ENCODE measurements around the gene TLDC2. TPM values are rescaled to one million over a fixed set of nuclear protein-coding genes. Genes with fewer than 3 reads are reported as not detected.
"Not testable (repeated sequence)": the region's sequence is repeated elsewhere in the genome, so short reads cannot be mapped to it uniquely, and the experiment has no call there.

TLDC2 gene
- total RNA-seq, 2 experiments from 2014 or later, result not detected

DNA sequence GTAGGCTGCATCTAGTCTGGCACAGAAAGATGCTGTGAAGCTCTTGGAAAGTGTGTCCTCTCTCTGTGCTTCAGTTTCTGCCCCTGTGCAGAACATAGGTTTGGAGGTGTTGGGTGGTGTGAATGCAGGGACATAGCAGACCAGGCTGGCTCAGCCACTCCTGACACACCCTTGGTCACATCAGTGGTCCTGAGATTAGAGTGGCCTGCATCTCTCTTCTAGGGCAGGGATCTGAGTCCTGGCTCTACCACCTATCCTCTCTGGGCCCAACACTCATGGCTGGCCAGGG, 10.1 kb upstream of the TLDC2 start:
- Mint-ChIP-seq H3K4me3 (no peak overlapping the region), H3K36me3 (no peaks in the 10 kb centered on the region), H3K9me3 (ENCODE audit: low read depth) (no peaks in the 10 kb centered on the region), H3K27ac (no peak overlapping the region), H3K27me3 (peaks cover 22% of the 10 kb centered on the region), H3K4me1 (peaks cover 6% of the 10 kb centered on the region)
- CTCF ChIA-PET, result no interaction called here
- DNase-seq, result no peak
- ATAC-seq, result no peak

DNA sequence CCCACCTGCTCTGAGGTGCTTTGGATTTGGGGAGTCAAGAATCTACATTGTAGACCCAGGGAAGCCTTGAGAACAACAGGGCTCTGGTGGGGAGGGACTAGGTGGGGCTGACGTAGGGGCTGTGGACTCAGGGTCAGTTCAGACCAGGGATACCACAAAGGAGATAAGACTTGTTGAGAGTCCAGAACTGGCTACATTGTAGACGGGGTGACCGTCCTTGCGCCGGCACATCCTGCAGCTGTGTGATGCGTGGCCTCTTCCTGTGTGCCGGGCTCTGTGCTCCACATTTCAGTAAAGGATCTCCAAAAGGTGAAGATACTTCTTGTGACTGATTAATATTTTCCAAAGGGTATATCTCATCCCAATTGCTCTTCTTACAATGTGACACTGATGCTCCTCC, 9.8 kb upstream of the TLDC2 start:
- DNase-seq (no peak), ATAC-seq (no peak)
- H3K27me3 Mint-ChIP-seq, result peaks cover 21% of the 10 kb centered on the region
- H3K4me1 Mint-ChIP-seq, result peaks cover 6% of the 10 kb centered on the region
- H3K27ac Mint-ChIP-seq, result no peak overlapping the region
- CTCF ChIA-PET, result no interaction called here
- no peaks in the 10 kb centered on the region for H3K36me3 Mint-ChIP-seq
- no peaks in the 10 kb centered on the region for H3K9me3 Mint-ChIP-seq (ENCODE audit: low read depth)
- no peak overlapping the region for H3K4me3 Mint-ChIP-seq

DNA sequence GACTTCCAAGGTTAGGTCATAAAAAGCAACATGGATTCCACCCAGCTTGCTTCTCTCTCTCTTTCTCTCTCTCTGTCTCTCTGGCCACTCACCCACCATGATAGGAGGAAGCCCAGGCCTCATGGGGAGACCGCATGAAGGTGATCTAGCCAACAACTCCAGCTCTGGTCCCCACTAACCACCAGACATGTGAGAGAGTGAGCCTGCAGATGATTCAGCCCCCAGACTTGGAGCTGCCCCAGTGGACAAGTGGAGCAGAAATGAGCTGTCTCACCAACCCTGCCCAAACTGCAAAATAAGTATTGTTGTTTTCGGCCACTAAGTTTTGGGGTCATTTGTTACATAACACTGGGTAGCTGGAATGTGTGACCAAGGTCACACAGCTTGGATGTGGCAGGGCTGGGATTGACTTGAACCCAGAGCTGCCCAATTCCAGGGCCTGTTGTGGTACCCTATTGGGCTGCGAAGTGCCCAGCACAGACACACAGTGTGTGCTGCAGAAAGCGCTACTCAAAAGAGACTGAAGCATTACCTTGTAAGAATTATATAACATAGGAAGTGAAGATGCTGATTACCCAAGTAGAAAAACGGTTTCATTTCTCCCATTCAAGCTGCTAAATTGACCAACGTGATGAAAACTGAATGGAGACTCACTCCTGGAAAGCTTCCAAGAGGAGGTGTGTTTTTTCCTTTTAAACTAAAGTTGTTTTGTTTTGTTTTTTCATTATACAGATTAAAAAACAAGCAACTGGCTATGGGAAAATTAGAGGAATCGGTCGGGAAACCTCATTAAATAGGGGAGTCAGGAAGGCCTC, 9.1 kb upstream of the TLDC2 start:
- peaks cover 6% of the 10 kb centered on the region for H3K4me1 Mint-ChIP-seq
- no peak for ATAC-seq
- DNase-seq, result no peak
- H3K4me3 Mint-ChIP-seq, result no peak overlapping the region
- no peaks in the 10 kb centered on the region for H3K9me3 Mint-ChIP-seq (ENCODE audit: low read depth)
- H3K36me3 Mint-ChIP-seq, result no peaks in the 10 kb centered on the region
- no peak overlapping the region for H3K27ac Mint-ChIP-seq
- CTCF ChIA-PET, result interaction anchor here (1.1 to 1.4 kb wide), 2 partner anchors 93 to 201 kb away, joined by 3 to 5 read pairs; partner anchors contain the start of gene DSN1
- H3K27me3 Mint-ChIP-seq, result peaks cover 16% of the 10 kb centered on the region

DNA sequence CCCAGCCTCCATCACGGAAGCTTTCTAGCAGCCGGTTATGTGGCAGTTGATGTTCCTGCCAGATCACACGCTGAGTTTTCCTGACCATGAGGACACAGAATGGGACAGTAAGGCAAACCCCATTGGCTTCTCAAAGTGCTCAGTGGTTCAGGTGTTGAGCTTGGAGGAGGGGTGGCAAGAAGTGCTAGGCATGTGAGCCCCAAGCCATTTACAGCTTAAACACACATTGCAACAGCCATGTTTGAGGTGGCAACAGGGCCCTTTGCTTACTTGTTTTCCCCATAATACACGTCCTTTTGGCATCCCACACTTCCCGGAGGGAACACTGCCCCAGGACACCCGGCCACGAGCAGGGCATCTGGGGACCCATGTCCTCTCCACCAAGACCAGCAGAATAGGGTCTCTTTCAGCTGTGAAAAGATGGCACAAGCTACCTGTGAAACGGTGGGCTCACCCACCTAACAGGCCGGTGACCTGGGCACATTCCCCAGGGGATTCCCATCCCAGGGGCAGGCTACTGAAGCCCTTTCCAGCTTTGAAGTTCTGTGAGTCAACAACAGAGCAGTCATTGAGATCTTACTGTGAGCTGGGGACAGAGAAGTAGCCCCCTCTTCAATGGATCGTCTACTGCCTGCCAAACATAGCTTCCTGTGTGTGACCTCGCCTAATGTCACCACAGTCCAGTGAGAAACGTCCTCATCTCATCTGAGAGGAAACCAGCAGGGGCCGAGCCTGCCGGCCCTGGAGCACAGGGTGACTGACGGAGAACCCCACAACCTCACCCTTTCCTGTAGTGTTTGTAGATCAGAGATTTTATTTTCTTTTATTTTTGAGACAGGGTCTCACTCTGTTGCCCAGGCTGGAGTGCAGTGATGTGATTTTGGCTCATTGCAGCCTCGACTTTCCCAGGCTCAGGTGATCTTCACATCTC, 4.0 kb upstream of the TLDC2 start:
- CTCF ChIA-PET, result interaction anchor here (0.8 to 2.8 kb wide), 4 partner anchors 8 to 139 kb away, joined by 3 to 15 read pairs (median 7); a partner anchor contains a TSS
- DNase-seq (no peak), ATAC-seq (no peak)
- no peak overlapping the region for H3K27ac Mint-ChIP-seq
- no peaks in the 10 kb centered on the region for H3K36me3 Mint-ChIP-seq
- H3K27me3 Mint-ChIP-seq, result no peaks in the 10 kb centered on the region
- H3K9me3 Mint-ChIP-seq (ENCODE audit: low read depth), result no peaks in the 10 kb centered on the region
- peaks cover 2% of the 10 kb centered on the region for H3K4me1 Mint-ChIP-seq
- H3K4me3 Mint-ChIP-seq, result no peak overlapping the region

DNA sequence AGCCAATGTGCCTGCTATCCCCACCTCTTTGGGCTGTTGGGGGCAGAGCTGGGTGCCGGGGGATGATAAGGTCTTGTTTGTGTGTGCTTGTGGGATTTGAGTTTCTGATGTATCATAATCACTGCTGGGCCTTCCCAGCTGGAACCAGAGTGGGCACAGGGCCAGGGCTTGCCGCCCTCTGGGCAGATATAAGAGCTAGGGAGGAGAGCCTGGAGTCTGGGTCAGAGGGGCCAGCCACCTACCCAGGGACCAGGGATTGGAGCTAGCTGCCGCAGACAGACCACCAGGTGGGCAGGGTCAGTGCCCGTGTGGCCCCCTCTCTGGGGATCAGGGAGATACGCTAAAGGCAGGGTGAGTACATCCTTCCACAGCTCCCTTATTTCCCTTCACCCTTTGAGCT, 3.1 kb upstream of the TLDC2 start:
- no peak for ATAC-seq
- DNase-seq, result no peak
- no peaks in the 10 kb centered on the region for H3K27me3 Mint-ChIP-seq
- H3K9me3 Mint-ChIP-seq (ENCODE audit: low read depth), result no peaks in the 10 kb centered on the region
- peaks cover 2% of the 10 kb centered on the region for H3K4me1 Mint-ChIP-seq
- CTCF ChIA-PET, result interaction anchor here (0.8 to 2.8 kb wide), 4 partner anchors 9 to 139 kb away, joined by 3 to 15 read pairs (median 7); a partner anchor contains a TSS
- no peak overlapping the region for H3K4me3 Mint-ChIP-seq
- no peak overlapping the region for H3K27ac Mint-ChIP-seq
- H3K36me3 Mint-ChIP-seq, result no peaks in the 10 kb centered on the region

DNA sequence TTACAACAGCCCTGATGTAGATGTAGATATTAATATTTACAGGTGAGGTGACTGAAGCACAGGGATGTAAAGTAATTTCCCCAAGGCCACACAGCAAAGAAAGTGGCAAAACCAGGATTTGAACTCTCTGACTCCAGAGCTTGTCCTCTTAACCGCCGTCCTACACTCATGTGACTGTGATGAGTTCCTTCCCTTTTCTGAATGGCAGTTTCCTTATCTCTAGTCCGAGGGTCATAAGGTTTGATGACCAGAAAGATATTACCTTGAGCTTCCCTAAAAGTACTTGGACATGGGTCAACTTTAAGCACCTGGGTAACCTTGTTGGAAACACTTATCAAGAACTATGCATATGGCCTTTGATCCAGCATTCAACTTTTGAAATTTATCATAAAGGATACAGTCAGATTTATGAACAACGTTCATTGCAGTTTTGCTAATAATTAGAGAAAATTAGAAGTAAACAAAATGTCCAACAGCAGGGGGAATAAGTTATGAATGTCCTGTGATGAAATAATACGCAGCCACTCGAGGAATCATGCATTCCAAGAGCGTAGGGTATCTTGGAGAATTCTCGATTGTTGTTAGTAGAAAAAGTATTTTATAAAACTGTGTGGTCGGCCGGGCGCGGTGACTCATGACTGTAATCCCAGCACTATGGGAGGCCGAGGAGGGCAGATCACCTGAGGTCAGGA, 2.3 kb upstream of the TLDC2 start:
- Mint-ChIP-seq H3K4me3 (no peak overlapping the region), H3K9me3 (ENCODE audit: low read depth) (no peaks in the 10 kb centered on the region), H3K36me3 (no peaks in the 10 kb centered on the region), H3K27me3 (no peaks in the 10 kb centered on the region), H3K4me1 (peaks cover 2% of the 10 kb centered on the region), H3K27ac (no peak overlapping the region)
- ATAC-seq, result no peak
- DNase-seq, result no peak
- CTCF ChIA-PET, result interaction anchor here (1.4 to 2.8 kb wide), 3 partner anchors 10 to 65 kb away, joined by 3 to 15 read pairs (median 10); a partner anchor contains a TSS

DNA sequence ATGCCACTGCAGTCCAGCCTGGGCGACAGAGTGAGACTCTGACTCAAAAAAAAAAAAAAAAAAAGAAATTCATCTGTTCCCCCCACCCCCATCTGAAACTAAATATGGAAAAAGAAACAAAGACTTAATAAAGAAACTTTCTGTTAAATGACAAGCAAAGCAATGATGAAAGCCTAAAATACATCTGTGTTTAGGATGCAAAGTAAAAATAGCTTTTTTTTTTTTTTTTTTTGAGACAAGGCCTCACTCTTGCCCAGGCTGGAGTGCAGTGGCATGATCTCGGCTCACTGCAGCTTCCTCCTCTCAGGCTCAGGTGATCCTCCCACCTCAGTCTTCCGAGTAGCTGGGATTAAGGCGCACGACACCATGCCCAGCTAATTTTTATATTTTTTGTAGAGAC, 845 bp upstream of the TLDC2 start:
- H3K4me3 Mint-ChIP-seq; ATAC-seq; H3K27me3 Mint-ChIP-seq; H3K9me3 Mint-ChIP-seq (ENCODE audit: low read depth); H3K27ac Mint-ChIP-seq; DNase-seq; H3K36me3 Mint-ChIP-seq; H3K4me1 Mint-ChIP-seq: not testable (repeated sequence)
- CTCF ChIA-PET, result interaction anchor here (1.4 kb wide), 1 partner anchor 12 kb away, joined by 3 read pairs; no protein-coding TSS in a partner anchor

DNA sequence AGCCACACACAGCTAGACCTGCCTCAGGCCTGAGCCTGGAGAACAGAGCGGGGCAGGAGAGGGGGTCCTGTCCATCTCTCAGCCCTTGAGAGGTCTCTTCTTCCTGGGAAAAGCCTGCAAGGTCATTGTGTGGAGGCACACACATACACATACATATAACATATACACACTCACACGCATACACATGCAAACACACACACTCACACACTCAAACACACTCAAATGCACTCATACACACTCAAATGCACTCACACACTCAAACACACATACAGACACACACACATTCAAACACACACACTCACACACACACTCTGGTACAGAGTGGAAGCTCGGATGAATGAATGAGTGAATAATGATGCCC, 515 bp downstream of the TLDC2 start:
- CTCF ChIA-PET, result interaction anchor here (1.1 to 1.9 kb wide), 2 partner anchors 10 to 68 kb away, joined by 3 to 5 read pairs; no protein-coding TSS in a partner anchor
- DNase-seq (no peak), ATAC-seq (no peak)
- Mint-ChIP-seq H3K36me3 (no peaks in the 10 kb centered on the region), H3K4me1 (peaks cover 2% of the 10 kb centered on the region), H3K27ac (no peak overlapping the region), H3K9me3 (ENCODE audit: low read depth) (no peaks in the 10 kb centered on the region), H3K27me3 (no peaks in the 10 kb centered on the region), H3K4me3 (no peak overlapping the region)

DNA sequence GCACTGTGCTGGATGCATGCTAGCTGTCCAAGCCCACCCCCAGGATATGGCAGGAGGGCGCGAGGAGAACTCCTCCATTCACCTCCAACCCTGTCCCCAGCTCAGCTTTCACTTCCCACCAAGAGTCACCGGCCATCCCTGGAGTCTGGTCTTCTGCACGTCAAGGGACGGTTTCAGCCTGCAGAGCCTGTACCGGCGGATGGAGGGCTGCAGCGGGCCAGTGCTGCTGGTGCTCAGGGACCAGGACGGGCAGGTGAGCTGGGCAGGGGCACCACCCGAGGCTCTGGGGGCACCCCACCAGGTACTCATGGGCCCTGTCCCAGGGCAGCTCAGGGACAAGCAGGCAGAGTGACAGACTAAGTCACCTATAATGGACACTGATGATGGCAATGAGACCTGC, 3.0 kb downstream of the TLDC2 start:
- DNase-seq, result no peak
- H3K4me3 Mint-ChIP-seq, result no peak overlapping the region
- H3K9me3 Mint-ChIP-seq (ENCODE audit: low read depth), result no peaks in the 10 kb centered on the region
- CTCF ChIA-PET, result no interaction called here
- H3K27ac Mint-ChIP-seq, result no peak overlapping the region
- H3K4me1 Mint-ChIP-seq, result peaks cover 5% of the 10 kb centered on the region
- H3K36me3 Mint-ChIP-seq, result no peaks in the 10 kb centered on the region
- no peaks in the 10 kb centered on the region for H3K27me3 Mint-ChIP-seq
- no peak for ATAC-seq

DNA sequence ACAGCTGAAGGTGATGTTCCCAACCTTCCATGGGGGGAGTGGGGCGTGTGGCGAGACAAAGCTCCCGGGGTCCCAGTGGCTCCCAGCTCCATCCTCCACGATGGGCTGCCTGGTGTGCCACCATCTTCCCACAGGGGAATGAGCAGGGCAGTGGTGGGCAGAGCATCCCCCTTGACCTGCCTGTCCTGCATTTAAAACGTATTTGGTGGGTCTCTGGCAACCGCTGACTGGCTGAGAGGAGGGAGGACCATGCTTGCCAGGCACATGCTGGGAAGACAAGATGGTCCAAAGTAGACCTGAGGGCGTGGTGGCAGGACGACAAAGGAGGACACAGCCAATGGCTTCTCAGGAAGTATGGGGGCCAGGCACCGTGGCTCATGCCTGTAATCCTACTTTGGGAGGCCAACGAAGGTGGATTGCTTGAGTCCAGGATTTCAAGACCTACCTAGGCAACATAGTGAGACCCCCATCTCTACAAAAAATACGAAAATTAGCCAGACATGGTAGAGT, 4.9 kb downstream of the TLDC2 start:
- Mint-ChIP-seq H3K27me3 (no peaks in the 10 kb centered on the region), H3K9me3 (ENCODE audit: low read depth) (no peaks in the 10 kb centered on the region), H3K27ac (no peak overlapping the region), H3K4me1 (peaks cover 5% of the 10 kb centered on the region), H3K4me3 (no peak overlapping the region), H3K36me3 (no peaks in the 10 kb centered on the region)
- DNase-seq (no peak), ATAC-seq (no peak)
- CTCF ChIA-PET, result interaction anchor here (0.7 kb wide), 1 partner anchor 1368 kb away, joined by 6 read pairs; no protein-coding TSS in a partner anchor

DNA sequence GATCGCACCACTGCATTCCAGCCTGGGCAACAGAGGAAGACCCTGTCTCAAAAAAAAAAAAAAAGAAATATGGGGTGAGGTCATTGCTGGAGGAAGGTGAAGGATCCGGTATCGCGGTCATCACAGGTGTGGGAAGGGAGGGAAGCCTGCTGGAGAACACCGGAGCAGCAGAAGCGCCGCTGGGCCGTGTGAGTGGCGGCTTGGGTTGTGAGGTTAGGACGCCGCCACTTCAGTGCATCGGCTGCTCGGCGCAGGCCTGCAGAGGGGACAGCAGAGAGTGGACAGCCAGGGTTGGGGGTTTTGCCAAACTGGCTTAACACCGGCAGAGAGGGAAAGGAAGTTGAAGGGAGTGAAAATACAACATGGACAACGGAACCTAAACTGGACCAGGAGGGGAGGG, 5.4 kb downstream of the TLDC2 start:
- no peaks in the 10 kb centered on the region for H3K27me3 Mint-ChIP-seq
- ATAC-seq (no peak), DNase-seq (no peak)
- CTCF ChIA-PET, result interaction anchor here (0.7 to 1.2 kb wide), 2 partner anchors 106 to 1368 kb away, joined by 4 to 6 read pairs; no protein-coding TSS in a partner anchor
- peaks cover 5% of the 10 kb centered on the region for H3K4me1 Mint-ChIP-seq
- H3K4me3 Mint-ChIP-seq, result no peak overlapping the region
- no peak overlapping the region for H3K27ac Mint-ChIP-seq
- H3K36me3 Mint-ChIP-seq, result no peaks in the 10 kb centered on the region
- H3K9me3 Mint-ChIP-seq (ENCODE audit: low read depth), result no peaks in the 10 kb centered on the region

DNA sequence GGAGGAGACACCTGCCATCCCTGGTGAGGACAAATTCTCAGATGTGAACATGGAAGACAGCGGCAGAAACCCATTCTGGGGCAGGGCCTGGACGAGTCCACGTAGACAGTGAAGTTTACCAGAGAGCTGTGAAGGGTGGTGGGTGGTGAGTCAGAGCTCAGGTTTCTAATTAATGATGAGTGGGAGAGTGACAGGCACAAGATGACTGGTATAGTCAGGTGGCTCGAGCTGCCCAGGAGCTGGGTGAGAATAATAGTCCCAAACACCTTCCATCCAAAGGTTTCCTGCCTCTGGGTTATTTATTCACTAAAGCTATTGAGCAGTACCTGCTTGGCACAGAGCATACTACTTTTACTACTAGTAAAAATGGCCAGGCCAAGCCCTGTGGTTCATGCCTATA, 6.0 kb downstream of the TLDC2 start:
- H3K36me3 Mint-ChIP-seq, result peaks cover 2% of the 10 kb centered on the region
- H3K9me3 Mint-ChIP-seq (ENCODE audit: low read depth), result no peaks in the 10 kb centered on the region
- CTCF ChIA-PET, result interaction anchor here (1.1 to 1.9 kb wide), 5 partner anchors 18 to 128 kb away, joined by 4 to 7 read pairs (median 4); no protein-coding TSS in a partner anchor
- no peaks in the 10 kb centered on the region for H3K27me3 Mint-ChIP-seq
- H3K27ac Mint-ChIP-seq, result peak overlapping the region; percentile 56
- H3K4me1 Mint-ChIP-seq, result peaks cover 9% of the 10 kb centered on the region
- H3K4me3 Mint-ChIP-seq, result no peak overlapping the region
- peak; percentile 67 for ATAC-seq
- no peak for DNase-seq

All from activated CD8-positive, alpha-beta memory T cell treated with anti-CD3 and anti-CD28 coated beads, Interleukin-2, amount 10 ng/mL, durations not matched to agents 7 days and 5 days (primary cell).